Measurements from ENCODE around the gene CBR1.

Gene CBR1

GRCh38 chr21:36104317-36105300 is 34.8 kb downstream of the CBR1 start:
- Histone ChIP-seq H3K4me3 (peak overlapping the region in 5 of 7 experiments; percentile 2 to 33 (median 21)), H3K27ac (peak overlapping the region in 10 of 21 experiments; percentile 3 to 77 (median 28))

GRCh38 chr21:36105327-36105842 is 35.6 kb downstream of the CBR1 start:
- peak overlapping the region in 7 of 21 experiments; percentile 3 to 77 (median 22) for H3K27ac ChIP-seq
- peak overlapping the region in 4 of 7 experiments; percentile 16 to 33 (median 24) for H3K4me3 ChIP-seq

DNA sequence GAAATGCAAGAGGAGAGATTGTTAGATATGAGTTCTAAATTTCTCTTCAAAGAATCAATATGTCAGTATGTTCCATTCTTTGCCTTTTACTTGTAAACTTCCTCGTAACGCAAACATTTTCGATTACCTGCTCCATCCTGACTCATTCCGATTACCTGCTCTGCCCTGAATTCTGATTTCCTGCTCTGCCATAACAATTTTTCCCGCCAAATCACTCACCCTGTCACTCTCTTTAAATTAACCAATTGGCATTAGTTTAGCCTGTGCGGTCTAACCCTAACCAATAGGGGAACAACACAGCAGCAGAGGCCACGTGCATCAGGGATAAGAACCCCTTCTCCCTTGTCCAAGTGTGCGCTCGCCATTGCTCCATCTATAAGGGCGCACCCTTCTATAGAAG is 40.0 kb downstream of the CBR1 start:
- no peak overlapping the region for H3K4me3 ChIP-seq

GRCh38 chr21:36111238-36111637 is 41.4 kb downstream of the CBR1 start:
- H3K27ac ChIP-seq, result no peak overlapping the region
- H3K4me3 ChIP-seq, result no peak overlapping the region

More for the DNA sequence above, 40.0 kb downstream of the CBR1 start:
- no peak overlapping the region for H3K27ac ChIP-seq

DNA sequence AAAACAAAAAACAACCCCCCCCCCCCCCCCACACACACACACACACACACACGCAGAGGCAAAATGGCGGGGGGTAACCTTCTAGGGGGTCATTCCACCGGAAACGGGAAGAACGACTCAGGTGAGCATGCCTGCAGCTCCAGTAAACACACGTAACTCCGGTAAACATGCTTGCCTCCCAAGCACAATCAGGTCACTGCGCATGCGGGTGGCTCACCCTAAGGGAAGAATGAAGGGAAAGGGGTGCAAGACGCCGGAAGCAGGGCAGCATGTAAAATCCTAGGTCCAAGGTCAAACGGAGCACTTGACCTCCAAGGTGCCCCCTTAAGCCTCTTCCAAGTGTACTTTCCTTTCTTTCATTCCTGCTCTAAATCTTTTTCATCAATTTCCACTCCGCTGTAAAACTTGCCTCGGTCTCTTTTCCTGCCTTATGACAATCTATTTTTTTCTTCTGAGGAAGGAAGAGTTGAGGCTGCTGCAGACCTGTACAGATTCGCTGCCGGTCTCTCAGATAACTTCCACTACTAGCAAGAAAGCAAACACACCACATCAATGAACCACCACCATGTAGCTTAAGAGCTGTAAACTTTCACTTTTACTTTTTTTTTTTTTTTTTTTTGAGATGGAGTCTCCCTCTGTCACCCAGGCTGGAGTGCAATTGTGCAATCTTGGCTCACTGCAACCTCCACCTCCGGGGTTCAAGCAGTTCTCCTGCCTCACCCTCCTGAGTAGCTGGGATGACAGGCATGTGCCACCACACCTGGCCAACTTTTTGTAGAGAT is 44.0 kb downstream of the CBR1 start:
- peak overlapping the region in 4 of 7 experiments; percentile 24 to 45 (median 37) for H3K4me3 ChIP-seq
- peak overlapping the region in 16 of 21 experiments; percentile 34 to 84 (median 64) for H3K27ac ChIP-seq

- H3K27ac ChIP-seq, result peak overlapping the region in 2 of 21 experiments; percentile 56 to 66
- H3K4me3 ChIP-seq, result no peak overlapping the region
Measured at GRCh38 chr21:36115138-36115730, 45.4 kb downstream of the CBR1 start.

- H3K27ac ChIP-seq, result peak overlapping the region in 2 of 21 experiments; percentile 1 to 31
- no peak overlapping the region for H3K4me3 ChIP-seq
Measured at GRCh38 chr21:36117286-36117741, 47.5 kb downstream of the CBR1 start.

DNA sequence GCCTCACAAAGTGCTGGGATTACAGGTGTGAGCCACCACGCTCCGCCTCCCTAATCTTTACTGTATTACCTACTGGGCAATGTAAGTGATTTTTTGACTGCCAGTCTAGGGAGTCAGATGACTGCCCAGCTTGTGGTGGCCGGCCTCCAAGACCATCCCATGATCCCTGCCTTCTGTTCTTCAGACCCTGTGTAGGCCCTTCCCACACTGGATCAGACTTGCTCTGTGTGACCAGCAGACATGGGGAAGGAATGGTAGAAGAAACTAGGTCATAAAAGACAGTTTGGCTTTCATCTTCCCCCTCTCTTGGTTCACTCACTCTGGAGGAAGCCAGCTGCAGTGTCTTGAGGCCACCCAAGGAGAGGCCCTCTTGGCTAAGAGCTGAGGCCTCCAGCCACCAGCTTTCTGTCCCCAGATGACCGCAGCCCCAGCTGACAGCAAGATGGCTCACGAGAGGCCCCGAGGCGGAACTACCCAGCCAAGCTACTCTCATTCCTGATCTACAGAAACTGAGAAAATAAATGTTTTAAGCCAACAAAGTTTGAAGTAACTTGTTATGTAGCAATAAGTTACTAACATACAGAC is 50.6 kb downstream of the CBR1 start:
- peak overlapping the region in 7 of 21 experiments; percentile 10 to 49 (median 40) for H3K27ac ChIP-seq
- H3K4me3 ChIP-seq, result no peak overlapping the region
